Natural killer cell treated with Interleukin-12 subunit alpha and Interleukin-12 subunit beta and Interleukin-15 and Interleukin-18, amount 100 ng/mL, for 72 hours (primary cell): Measurements from ENCODE around the gene PPOX. TPM values are rescaled to one million over a fixed set of nuclear protein-coding genes. Genes with fewer than 3 reads are reported as not detected.

Experiments
- ATAC-seq, 2 donors: fragments of 150-1000 bp; cut with Tn5 transposase in 1 of 2; sonication (Bioruptor Pico), chemical (Tn5 transposase) in 1 of 2; 2 replicates each; pipeline ENCODE4 v1.10.0; 2021
- DNase-seq: peaks from one replicate; pipeline ENCODE4 v3.0.0; 2022; ENCODE audit warnings: low spot score
- H3K27ac Mint-ChIP-seq, 2 donors: 1 replicate in 1 of 2; 2 replicates in 1 of 2; pipeline ENCODE4 v1.8.0; 2022; ENCODE audit warnings: mixed read lengths in 2 of 2, mild to moderate bottlenecking in 1 of 2, moderate library complexity in 1 of 2
- H3K27me3 Mint-ChIP-seq, 2 donors: 1 replicate in 1 of 2; 2 replicates in 1 of 2; pipeline ENCODE4 v1.8.0; 2022; ENCODE audit warnings: mixed read lengths in 2 of 2
- H3K36me3 Mint-ChIP-seq: one replicate; pipeline ENCODE4 v1.8.0; 2022; ENCODE audit warnings: mixed read lengths
- H3K4me1 Mint-ChIP-seq, 2 donors: 1 replicate in 1 of 2; 2 replicates in 1 of 2; pipeline ENCODE4 v1.8.0; 2022; ENCODE audit warnings: low read depth in 2 of 2, mixed read lengths in 2 of 2, mild to moderate bottlenecking in 1 of 2
- H3K4me3 Mint-ChIP-seq: one replicate; pipeline ENCODE4 v1.8.0; 2022; ENCODE audit warnings: mixed read lengths
- H3K9me3 Mint-ChIP-seq: 2 replicates; pipeline ENCODE4 v1.8.0; 2022; ENCODE audit warnings: mixed read lengths
- total RNA-seq, 2 donors: library from RNA; stranded (reverse); gene quantifications; one replicate each; pipeline ENCODE4 v1.2.3, GENCODE V29; 2022

Gene PPOX
- total RNA-seq, 2 donors from 2014 or later: 25.7 to 30.3 TPM

DNA sequence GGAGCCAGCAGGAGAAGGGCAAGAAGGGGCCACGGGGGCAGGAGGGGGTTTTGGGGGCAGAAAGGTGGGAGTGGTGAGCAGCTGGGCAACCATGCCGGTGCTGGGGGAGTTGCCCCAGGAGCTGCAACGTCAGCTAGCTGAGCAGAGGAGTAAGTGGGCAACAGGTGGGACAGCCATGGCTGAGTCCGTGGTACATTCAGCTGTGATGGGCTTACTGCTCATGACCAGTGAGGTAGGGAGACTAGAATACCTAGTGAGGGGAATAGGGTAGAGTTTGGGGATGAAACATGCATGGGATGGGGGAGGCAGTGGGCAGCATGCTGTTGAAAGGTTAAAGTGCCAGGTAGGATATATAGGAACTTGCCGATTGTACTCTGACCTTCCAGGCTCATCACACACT lies 4.6 kb upstream of the PPOX start:
- peak overlapping the region in 1 of 2 donors; percentile 29 for H3K27ac Mint-ChIP-seq
- H3K36me3 Mint-ChIP-seq: peaks cover 19% of the 10 kb centered on the region
- peaks cover 47 to 48% of the 10 kb centered on the region in 2 donors for H3K4me1 Mint-ChIP-seq
- H3K9me3 Mint-ChIP-seq: no peaks in the 10 kb centered on the region
- peak overlapping the region; percentile 84 for H3K4me3 Mint-ChIP-seq
- ATAC-seq (no peak), DNase-seq (no peak)
- no peaks in the 10 kb centered on the region for H3K27me3 Mint-ChIP-seq

GRCh38 chr1:161162052-161162451 lies 4.2 kb upstream of the PPOX start:
- Mint-ChIP-seq H3K9me3 (no peaks in the 10 kb centered on the region), H3K4me1 (peaks cover 48 to 49% of the 10 kb centered on the region in 2 donors), H3K27ac (peak overlapping the region in 1 of 2 donors; percentile 29), H3K4me3 (no peak overlapping the region), H3K27me3 (no peaks in the 10 kb centered on the region), H3K36me3 (peaks cover 16% of the 10 kb centered on the region)
- ATAC-seq (no peak), DNase-seq (no peak)

- Mint-ChIP-seq H3K27me3 (no peaks in the 10 kb centered on the region), H3K4me1 (peaks cover 47 to 51% of the 10 kb centered on the region in 2 donors), H3K4me3 (no peak overlapping the region), H3K9me3 (no peaks in the 10 kb centered on the region), H3K27ac (peak overlapping the region; percentile 9 to 92), H3K36me3 (peaks cover 10% of the 10 kb centered on the region)
- no peak for ATAC-seq
- DNase-seq: no peak
Measured at GRCh38 chr1:161162806-161163205, 3.4 kb upstream of the PPOX start.

GRCh38 chr1:161163793-161164192 lies 2.4 kb upstream of the PPOX start:
- Mint-ChIP-seq H3K4me3 (peak overlapping the region; percentile 25), H3K36me3 (peaks cover 5% of the 10 kb centered on the region), H3K27me3 (no peaks in the 10 kb centered on the region), H3K9me3 (no peaks in the 10 kb centered on the region), H3K4me1 (peaks cover 47 to 52% of the 10 kb centered on the region in 2 donors), H3K27ac (peak overlapping the region; percentile 92)
- no peak for DNase-seq
- ATAC-seq: no peak

GRCh38 chr1:161164901-161165610 lies 1.2 kb upstream of the PPOX start:
- DNase-seq (no peak), ATAC-seq (no peak)
- H3K27me3 Mint-ChIP-seq: no peaks in the 10 kb centered on the region
- peaks cover 47 to 52% of the 10 kb centered on the region in 2 donors for H3K4me1 Mint-ChIP-seq
- peak overlapping the region; percentile 92 for H3K4me3 Mint-ChIP-seq
- H3K27ac Mint-ChIP-seq: peak overlapping the region; percentile 92
- peaks cover 5% of the 10 kb centered on the region for H3K36me3 Mint-ChIP-seq
- no peaks in the 10 kb centered on the region for H3K9me3 Mint-ChIP-seq

- Mint-ChIP-seq H3K36me3 (peaks cover 11% of the 10 kb centered on the region), H3K27me3 (no peaks in the 10 kb centered on the region), H3K27ac (peak overlapping the region; percentile 92), H3K4me3 (peak overlapping the region; percentile 92), H3K4me1 (peaks cover 45 to 47% of the 10 kb centered on the region in 2 donors), H3K9me3 (no peaks in the 10 kb centered on the region)
- ATAC-seq: peak; percentile 0
- DNase-seq: no peak
Measured at GRCh38 chr1:161166669-161167548, 683 bp downstream of the PPOX start.

- peaks cover 44 to 53% of the 10 kb centered on the region in 2 donors for H3K4me1 Mint-ChIP-seq
- H3K36me3 Mint-ChIP-seq: peaks cover 26% of the 10 kb centered on the region
- ATAC-seq: no peak
- H3K9me3 Mint-ChIP-seq: no peaks in the 10 kb centered on the region
- H3K4me3 Mint-ChIP-seq: peak overlapping the region; percentile 92
- DNase-seq: no peak
- no peak overlapping the region for H3K27ac Mint-ChIP-seq
- H3K27me3 Mint-ChIP-seq: no peaks in the 10 kb centered on the region
Measured at GRCh38 chr1:161168906-161169305, 2.7 kb downstream of the PPOX start.

- no peak for ATAC-seq
- peaks cover 44 to 56% of the 10 kb centered on the region in 2 donors for H3K4me1 Mint-ChIP-seq
- H3K27me3 Mint-ChIP-seq: no peaks in the 10 kb centered on the region
- no peak for DNase-seq
- H3K27ac Mint-ChIP-seq: peak overlapping the region; percentile 33 to 58
- peaks cover 33% of the 10 kb centered on the region for H3K36me3 Mint-ChIP-seq
- H3K4me3 Mint-ChIP-seq: no peak overlapping the region
- H3K9me3 Mint-ChIP-seq: no peaks in the 10 kb centered on the region
Measured at GRCh38 chr1:161171191-161171590, 5.0 kb downstream of the PPOX start.

DNA sequence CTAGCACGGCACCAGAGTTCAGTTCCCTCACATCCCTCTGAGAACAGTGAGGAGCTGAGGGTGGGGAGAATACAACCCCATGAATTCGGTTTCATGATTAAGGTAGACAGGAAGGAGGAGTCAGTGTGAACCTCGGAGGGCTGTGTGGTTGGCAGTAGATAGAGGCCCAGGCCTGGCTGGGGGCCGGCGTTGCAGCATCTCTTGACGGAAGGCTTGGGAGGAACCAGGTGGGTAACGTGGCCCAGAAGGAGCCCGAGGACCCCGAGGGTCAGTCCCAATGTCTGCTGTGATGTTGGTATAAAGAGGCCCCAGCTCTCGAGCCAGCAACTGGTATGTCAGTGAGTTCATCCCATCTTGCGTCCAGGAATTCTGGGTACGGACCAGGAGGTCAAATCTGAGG lies 5.5 kb downstream of the PPOX start:
- ATAC-seq (no peak), DNase-seq (no peak)
- peaks cover 33% of the 10 kb centered on the region for H3K36me3 Mint-ChIP-seq
- H3K4me3 Mint-ChIP-seq: no peak overlapping the region
- no peaks in the 10 kb centered on the region for H3K9me3 Mint-ChIP-seq
- peak overlapping the region; percentile 49 to 58 for H3K27ac Mint-ChIP-seq
- no peaks in the 10 kb centered on the region for H3K27me3 Mint-ChIP-seq
- peaks cover 46 to 59% of the 10 kb centered on the region in 2 donors for H3K4me1 Mint-ChIP-seq

DNA sequence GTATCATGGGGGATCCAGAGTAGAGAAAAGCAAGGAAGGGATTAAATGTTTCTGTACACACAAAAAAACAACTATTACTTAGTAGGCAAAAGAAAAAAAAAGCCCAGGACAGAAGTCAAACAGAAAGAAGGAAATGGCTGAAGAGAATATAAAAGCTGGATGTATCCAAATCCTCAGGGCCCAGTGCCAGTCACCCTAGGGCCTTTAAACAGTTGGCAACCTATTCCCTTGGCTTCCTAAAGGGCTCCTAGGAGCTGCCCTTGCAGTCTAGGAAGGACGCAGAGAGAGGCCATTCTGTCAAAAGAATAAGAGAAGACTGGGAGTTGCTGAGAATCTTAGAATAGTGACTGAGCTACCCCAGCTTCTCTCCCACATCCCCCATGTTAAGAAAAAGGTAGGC lies 6.1 kb downstream of the PPOX start:
- H3K27me3 Mint-ChIP-seq: no peaks in the 10 kb centered on the region
- ATAC-seq: no peak
- no peak overlapping the region for H3K4me3 Mint-ChIP-seq
- H3K4me1 Mint-ChIP-seq: peaks cover 43 to 57% of the 10 kb centered on the region in 2 donors
- H3K36me3 Mint-ChIP-seq: peaks cover 33% of the 10 kb centered on the region
- H3K27ac Mint-ChIP-seq: peak overlapping the region; percentile 48 to 49
- no peak for DNase-seq
- H3K9me3 Mint-ChIP-seq: no peaks in the 10 kb centered on the region

DNA sequence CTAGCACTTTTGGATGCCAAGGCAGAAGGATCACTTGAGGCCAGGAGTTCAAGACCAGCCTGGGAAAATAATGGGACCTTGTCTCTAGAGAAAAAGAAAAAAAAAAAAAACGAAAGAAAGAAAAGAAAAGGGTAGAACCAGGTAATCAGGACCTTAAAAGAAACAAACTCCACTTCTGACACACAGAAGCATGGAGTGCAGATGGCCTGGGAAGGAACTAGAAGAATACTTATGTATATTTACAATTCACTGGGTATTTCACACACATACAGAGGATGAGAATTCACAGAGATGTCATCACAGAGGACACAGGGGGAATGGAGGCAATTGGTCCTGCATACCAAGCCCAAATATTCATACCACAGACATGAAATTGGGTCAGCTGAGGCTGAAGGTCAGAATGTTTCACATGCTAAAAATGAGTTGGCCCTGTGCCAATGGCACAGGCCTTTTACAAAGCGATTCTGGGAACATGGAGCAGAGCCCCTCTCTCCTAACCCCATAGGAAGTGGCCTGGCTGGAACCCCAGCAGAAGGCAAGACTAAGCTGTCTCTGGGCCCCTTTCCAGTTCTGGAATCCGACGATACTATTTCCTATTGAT lies 6.7 kb downstream of the PPOX start:
- peaks cover 33% of the 10 kb centered on the region for H3K36me3 Mint-ChIP-seq
- no peak overlapping the region for H3K4me3 Mint-ChIP-seq
- H3K9me3 Mint-ChIP-seq: no peaks in the 10 kb centered on the region
- DNase-seq (no peak), ATAC-seq (no peak)
- peak overlapping the region; percentile 48 to 49 for H3K27ac Mint-ChIP-seq
- H3K4me1 Mint-ChIP-seq: peaks cover 47 to 62% of the 10 kb centered on the region in 2 donors
- H3K27me3 Mint-ChIP-seq: no peaks in the 10 kb centered on the region

DNA sequence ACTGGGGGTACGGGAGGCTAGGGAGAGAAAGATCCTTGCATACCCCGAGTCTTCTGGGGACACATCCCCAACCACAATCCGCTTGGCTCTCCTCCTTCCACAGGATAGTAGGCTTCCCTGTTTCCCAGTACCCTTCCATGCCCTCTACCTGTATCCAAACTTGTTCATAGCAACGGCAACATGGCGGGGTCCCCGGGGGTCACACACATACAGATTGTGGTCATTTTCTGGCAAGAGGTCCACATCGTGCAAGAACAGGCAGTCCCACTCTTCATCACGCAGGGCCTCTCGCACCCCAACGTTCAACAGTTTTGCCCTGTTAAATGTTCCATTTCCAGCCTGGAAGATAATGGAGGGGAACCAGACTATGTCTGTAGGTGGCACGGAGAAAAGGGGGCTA lies 7.5 kb downstream of the PPOX start:
- Mint-ChIP-seq H3K27me3 (no peaks in the 10 kb centered on the region), H3K27ac (peak overlapping the region; percentile 49 to 96), H3K36me3 (peaks cover 33% of the 10 kb centered on the region), H3K4me1 (peaks cover 46 to 67% of the 10 kb centered on the region in 2 donors), H3K4me3 (no peak overlapping the region), H3K9me3 (no peaks in the 10 kb centered on the region)
- DNase-seq: no peak
- no peak for ATAC-seq

GRCh38 chr1:161174911-161175310 lies 8.7 kb downstream of the PPOX start:
- Mint-ChIP-seq H3K27me3 (no peaks in the 10 kb centered on the region), H3K27ac (peak overlapping the region; percentile 85 to 96), H3K36me3 (peaks cover 33% of the 10 kb centered on the region), H3K9me3 (no peaks in the 10 kb centered on the region), H3K4me1 (peaks cover 46 to 64% of the 10 kb centered on the region in 2 donors), H3K4me3 (peak overlapping the region; percentile 13)
- DNase-seq (no peak), ATAC-seq (no peak)
